Measurements from ENCODE around the gene ANKDD1B.

The ANKDD1B gene

GRCh38 chr5:75706016-75706415, 94.8 kb downstream of the ANKDD1B start:
- DNase-seq (ENCODE audit: low read depth in 2 of 2), result no peak

GRCh38 chr5:75706775-75707174, 95.5 kb downstream of the ANKDD1B start:
- DNase-seq (ENCODE audit: low read depth in 2 of 2), result no peak

GRCh38 chr5:75707911-75708509, 96.8 kb downstream of the ANKDD1B start:
- DNase-seq (ENCODE audit: low read depth in 2 of 2), result no peak

- DNase-seq (ENCODE audit: low read depth in 2 of 2), result no peak
Observed at GRCh38 chr5:75710637-75711036, 99.4 kb downstream of the ANKDD1B start.

GRCh38 chr5:75711151-75711550, 99.9 kb downstream of the ANKDD1B start:
- no peak for DNase-seq (ENCODE audit: low read depth in 2 of 2)

GRCh38 chr5:75712091-75712490, 100.8 kb downstream of the ANKDD1B start:
- DNase-seq (ENCODE audit: low read depth in 2 of 2), result no peak

GRCh38 chr5:75716715-75717081, 105.4 kb downstream of the ANKDD1B start:
- no peak for DNase-seq (ENCODE audit: low read depth in 2 of 2)

- DNase-seq (ENCODE audit: low read depth in 2 of 2), result peak; percentile 95 to 97
Observed at GRCh38 chr5:75717082-75717922, 106.0 kb downstream of the ANKDD1B start, which contains the start of gene POC5. TSS of gene POC5 (minus strand) at chr5:75717437. CDS start at chr5:75712937, 4,500 bp downstream.

GRCh38 chr5:75720882-75721281, 109.6 kb downstream of the ANKDD1B start:
- DNase-seq (ENCODE audit: low read depth in 2 of 2), result no peak
